Uterus (tissue), 4 donors: ENCODE data around the gene MT1A. TPM values are rescaled to one million over a fixed set of nuclear protein-coding genes. Genes with fewer than 3 reads are reported as not detected.

Source experiments
- DNase-seq, 2 donors: peaks; one replicate each; pipeline ENCODE4 v3.0.0-alpha.2; 2019 to 2020
- H3K27ac ChIP-seq, 2 donors: fragments of 200-600 bp; sonication (generic); 1 replicate in 1 of 2; 2 replicates in 1 of 2; pipeline ENCODE4 v1.5.1; 2016 to 2018
- H3K27me3 ChIP-seq, 2 donors: fragments of 200-600 bp; sonication (generic); one replicate each; pipeline ENCODE4 v1.5.1; 2018 to 2019; ENCODE audit warnings: control low read depth in 1 of 2
- H3K36me3 ChIP-seq, 2 donors: fragments of 200-600 bp; sonication (generic); one replicate each; pipeline ENCODE4 v1.5.1; 2019; ENCODE audit warnings: control low read depth in 1 of 2
- H3K4me1 ChIP-seq, 2 donors: fragments of 200-600 bp; sonication (generic); one replicate each; pipeline ENCODE4 v1.5.1; 2018 to 2019; ENCODE audit warnings: control low read depth in 1 of 2
- H3K4me3 ChIP-seq, 2 donors: fragments of 200-600 bp; sonication (generic); 1 replicate in 1 of 2; 2 replicates in 1 of 2; pipeline ENCODE4 v1.5.1; 2018 to 2019; ENCODE audit warnings: mild to moderate bottlenecking in 1 of 2
- H3K9me3 ChIP-seq, 2 donors: fragments of 200-600 bp; sonication (generic); one replicate each; pipeline ENCODE4 v1.5.1; 2019; ENCODE audit warnings: control low read depth in 1 of 2
- CTCF ChIP-seq, 4 experiments: fragments of 200-600 bp in 2 of 4; fragments of 450-650 bp in 2 of 4; sonication (generic) in 2 of 4; IDR thresholded peaks; one replicate each; pipeline ENCODE4 v1.5.1; 2016 to 2019; ENCODE audit warnings: antibody characterized with exemption in 4 of 4, mild to moderate bottlenecking in 2 of 4, moderate library complexity in 1 of 4
- POLR2A ChIP-seq, 2 donors: fragments of 450-650 bp; IDR thresholded peaks; one replicate each; pipeline ENCODE4 v1.6.1; 2016; ENCODE audit warnings: antibody characterized with exemption in 2 of 2, mild to moderate bottlenecking in 1 of 2, moderate library complexity in 1 of 2
- intact Hi-C: fragments of 100-400 bp; cut with DNase I; formaldehyde crosslinking; loops from one replicate; pipeline ENCODE4 v1.15.1; 2023; ENCODE audit warnings: low total_unique reads
- total RNA-seq, 4 donors: library from RNA; depleted of rRNA in 3 of 4; stranded (reverse); fragments of >200 nt in 3 of 4; gene quantifications; one replicate each; pipeline versions ENCODE4 v1.1.0 to v1.2.4, GENCODE V29; 2014 to 2023
- donor health status: DM: yes; HTN: yes; CAD: no.

The MT1A gene
- total RNA-seq, 4 donors from 2014 or later = 13.8 TPM; not detected in 3

GRCh38 chr16:56604966-56605365, 33.5 kb upstream of the MT1A start:
- TF ChIP-seq POLR2A (IDR thresholded peaks at IDR 0.05) = no peak
- no peak for TF ChIP-seq CTCF (IDR thresholded peaks at IDR 0.05)
- H3K4me3 ChIP-seq = no peak overlapping the region

GRCh38 chr16:56605475-56605874, 33.0 kb upstream of the MT1A start:
- H3K4me3 ChIP-seq = no peak overlapping the region
- H3K4me1 ChIP-seq = peaks cover 7 to 13% of the 10 kb centered on the region in 2 donors

More at GRCh38 chr16:56604966-56605365, 33.5 kb upstream of the MT1A start:
- intact Hi-C loops = no loop called here
- Histone ChIP-seq H3K4me1 (peaks cover 7% of the 10 kb centered on the region in 2 donors), H3K36me3 (no peaks in the 10 kb centered on the region), H3K27me3 (no peaks in the 10 kb centered on the region), H3K27ac (peak overlapping the region in 1 of 2 donors; percentile 97), H3K9me3 (no peaks in the 10 kb centered on the region)
- DNase-seq = no peak

GRCh38 chr16:56606071-56606475, 32.4 kb upstream of the MT1A start:
- Histone ChIP-seq H3K4me1 (peaks cover 7 to 14% of the 10 kb centered on the region in 2 donors), H3K27me3 (no peaks in the 10 kb centered on the region), H3K36me3 (no peaks in the 10 kb centered on the region), H3K4me3 (no peak overlapping the region), H3K9me3 (no peaks in the 10 kb centered on the region), H3K27ac (peak overlapping the region; percentile 95 to 97)
- TF ChIP-seq POLR2A (IDR thresholded peaks at IDR 0.05) = no peak
- TF ChIP-seq CTCF (IDR thresholded peaks at IDR 0.05) = no peak
- DNase-seq = peak; percentile 77 to 84
- intact Hi-C loops = no loop called here

More at GRCh38 chr16:56605475-56605874, 33.0 kb upstream of the MT1A start:
- Histone ChIP-seq H3K9me3 (no peaks in the 10 kb centered on the region), H3K27me3 (no peaks in the 10 kb centered on the region), H3K27ac (peak overlapping the region; percentile 95 to 97), H3K36me3 (no peaks in the 10 kb centered on the region)
- DNase-seq = no peak
- intact Hi-C loops = no loop called here
- TF ChIP-seq CTCF (IDR thresholded peaks at IDR 0.05) (no peak), POLR2A (IDR thresholded peaks at IDR 0.05) (no peak)

GRCh38 chr16:56606476-56607108, 31.9 kb upstream of the MT1A start:
- intact Hi-C loops = no loop called here

More at GRCh38 chr16:56606476-56607108, 31.9 kb upstream of the MT1A start:
- peak overlapping the region; percentile 95 to 97 for H3K27ac ChIP-seq
- H3K4me3 ChIP-seq = no peak overlapping the region
- H3K36me3 ChIP-seq = no peaks in the 10 kb centered on the region
- H3K27me3 ChIP-seq = no peaks in the 10 kb centered on the region
- no peaks in the 10 kb centered on the region for H3K9me3 ChIP-seq
- peak in 1 of 2 donors; percentile 69 for DNase-seq
- H3K4me1 ChIP-seq = peaks cover 7 to 14% of the 10 kb centered on the region in 2 donors
- no peak for TF ChIP-seq POLR2A (IDR thresholded peaks at IDR 0.05)
- no peak for TF ChIP-seq CTCF (IDR thresholded peaks at IDR 0.05)
